ENCODE measurements around the gene ADGRF3.

DNA sequence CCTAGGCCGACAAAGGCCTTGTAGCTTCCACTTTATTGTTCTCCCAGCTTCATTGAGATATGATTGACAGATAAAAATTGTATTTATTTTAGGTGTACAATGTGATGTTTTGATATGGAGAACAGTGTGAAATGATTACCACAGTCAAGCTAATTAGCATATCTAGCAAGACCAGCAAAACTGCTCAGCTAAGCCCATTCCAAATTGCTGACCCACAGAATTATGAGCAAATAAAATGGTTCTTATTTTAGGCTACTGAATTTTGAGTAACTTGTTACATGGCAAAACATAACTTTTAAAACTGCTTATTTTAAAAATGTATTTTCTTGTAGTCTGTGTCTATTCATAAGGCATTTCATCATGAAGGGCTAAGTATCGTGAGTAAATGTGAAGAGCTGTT, 9.3 kb downstream of the ADGRF3 start:
- TF ChIP-seq YY1 (IDR thresholded peaks at IDR 0.05; ENCODE audit: insufficient read depth, insufficient read length) (no peak), SUZ12 (IDR thresholded peaks at IDR 0.05; ENCODE audit: extremely low read depth, insufficient read depth, insufficient read length) (no peak), ZNF274 (IDR thresholded peaks at IDR 0.05; ENCODE audit: low read depth, low read length) (no peak)
